COLO668 (cell line): ENCODE results near the gene OLFML2B.
"Not testable (repeated sequence)": the region's sequence is repeated elsewhere in the genome, so short reads cannot be mapped to it uniquely, and the experiment has no call there.

Experiments used
- DNase-seq: peaks from one replicate; lab custom pipeline; 2025; ENCODE audit not compliant: unreplicated experiment; lab: John Stamatoyannopoulos, UW

The OLFML2B gene

GRCh38 chr1:162023547-162024501 lies at the start of gene OLFML2B:
OLFML2B (minus strand) TSS chr1:162023869; CDS start chr1:162023430, 439 bp downstream.
- DNase-seq, result peak; percentile 87

- DNase-seq, result no peak
Measured at GRCh38 chr1:162072740-162073139, 49.1 kb upstream of the OLFML2B start.

GRCh38 chr1:162070825-162071224 lies 47.2 kb upstream of the OLFML2B start:
- peak; percentile 44 for DNase-seq

GRCh38 chr1:162070094-162070748 lies 46.6 kb upstream of the OLFML2B start:
- peak; percentile 61 for DNase-seq

GRCh38 chr1:162069334-162070093 lies 45.8 kb upstream of the OLFML2B start, which contains the start of gene NOS1AP:
NOS1AP (plus strand) TSS chr1:162069691; CDS start chr1:162070178, 487 bp downstream.
- peak; percentile 97 for DNase-seq

GRCh38 chr1:162068301-162068700 lies 44.6 kb upstream of the OLFML2B start:
- DNase-seq, result no peak

DNA sequence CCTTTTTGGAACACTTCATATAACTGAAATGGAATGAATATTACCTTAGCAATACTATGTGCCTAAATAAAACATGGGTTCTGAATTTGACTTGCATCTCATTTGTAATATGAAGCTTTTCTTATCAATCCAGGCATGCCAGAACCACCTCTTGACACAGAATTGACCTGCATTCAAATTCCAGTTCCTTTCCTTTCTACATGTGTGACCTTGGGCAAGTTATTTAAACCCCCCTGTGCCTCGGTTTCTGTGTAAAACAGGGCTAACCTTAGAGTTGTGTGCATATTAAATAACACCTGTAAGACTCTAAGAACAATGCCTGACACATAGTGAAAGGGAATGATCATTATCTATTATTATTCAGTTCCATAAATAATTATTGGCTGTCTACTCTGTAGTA lies 43.8 kb upstream of the OLFML2B start:
- no peak for DNase-seq

DNA sequence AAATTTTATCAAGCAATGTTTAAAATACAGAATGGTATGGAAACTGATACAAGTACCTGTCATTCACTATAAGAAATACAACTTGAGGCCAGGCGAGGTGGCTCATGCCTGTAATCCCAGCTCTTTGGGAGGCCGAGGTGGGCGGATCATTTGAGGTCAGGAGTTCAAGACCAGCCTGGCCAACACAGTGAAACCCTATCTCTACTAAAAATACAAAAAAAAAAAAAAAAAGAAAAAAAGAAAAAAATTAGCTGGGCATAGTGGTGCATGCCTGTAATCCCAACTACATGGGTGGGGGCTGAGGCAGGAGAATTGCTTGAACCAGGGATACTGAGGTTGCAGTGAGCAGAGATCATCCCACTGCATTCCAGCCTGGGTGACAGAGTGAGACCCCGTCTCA lies 43.2 kb upstream of the OLFML2B start:
- DNase-seq, result not testable (repeated sequence)

- DNase-seq, result no peak
Measured at GRCh38 chr1:162065016-162065415, 41.3 kb upstream of the OLFML2B start.

- DNase-seq, result no peak
Measured at GRCh38 chr1:162062542-162063015, 38.9 kb upstream of the OLFML2B start.

DNA sequence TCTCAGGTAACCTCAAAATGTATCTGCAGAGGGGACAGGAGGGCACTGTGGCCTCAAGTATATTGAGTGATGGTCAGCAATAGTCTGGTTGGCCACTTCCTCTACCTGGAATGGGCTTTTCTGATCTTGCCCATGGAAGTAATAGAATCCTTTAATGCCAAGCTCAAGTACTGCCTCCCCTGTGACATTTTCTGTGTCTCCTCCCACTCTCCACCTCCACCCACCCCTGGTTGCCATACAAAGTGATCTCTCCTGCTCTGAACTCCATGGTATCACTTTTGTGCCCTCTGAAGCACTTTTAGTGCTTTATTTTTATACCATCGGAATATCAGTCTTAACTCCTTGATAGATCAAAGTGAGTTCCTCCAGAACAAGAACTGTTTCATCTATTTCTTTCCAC lies 36.6 kb upstream of the OLFML2B start:
- no peak for DNase-seq

DNA sequence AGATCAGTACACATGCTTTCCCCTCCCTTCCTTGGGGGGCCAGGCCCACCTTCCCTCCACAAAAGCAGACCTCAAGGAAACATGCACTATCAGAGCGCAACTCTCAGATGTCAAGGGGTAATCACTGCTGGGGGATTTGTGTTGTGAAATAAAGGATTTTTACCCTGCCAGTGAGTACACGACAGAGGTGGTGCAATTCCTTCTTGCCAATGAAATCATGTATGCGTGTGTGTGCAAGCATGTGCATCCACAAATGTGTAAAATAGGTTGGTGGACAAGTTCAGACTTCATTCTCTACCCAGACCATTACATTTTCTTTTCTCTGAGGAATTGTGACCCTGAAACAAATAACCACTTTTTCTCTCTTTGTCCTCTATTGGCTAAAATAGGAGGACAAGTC lies 36.1 kb upstream of the OLFML2B start:
- DNase-seq, result no peak

DNA sequence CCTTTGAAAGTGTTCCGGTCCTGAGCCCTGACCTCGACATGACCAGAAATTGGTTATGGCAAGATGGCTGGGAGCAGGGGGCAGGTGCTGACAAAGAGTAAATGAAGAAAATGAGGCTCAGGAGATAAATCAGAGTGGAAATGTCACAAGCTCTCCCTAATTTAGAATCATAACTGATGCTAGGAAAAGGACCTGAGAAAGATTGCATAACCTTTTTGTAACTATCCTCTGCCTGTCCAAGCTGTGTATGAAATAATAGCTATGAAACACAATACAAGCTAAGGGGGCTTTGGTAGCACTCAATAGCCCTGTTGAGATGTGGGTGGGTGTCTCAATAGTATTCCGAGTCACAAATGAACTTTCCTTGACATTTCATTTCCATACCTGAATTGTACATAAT lies 32.9 kb upstream of the OLFML2B start:
- DNase-seq, result no peak

GRCh38 chr1:162056043-162056442 lies 32.4 kb upstream of the OLFML2B start:
- DNase-seq, result peak; percentile 68

DNA sequence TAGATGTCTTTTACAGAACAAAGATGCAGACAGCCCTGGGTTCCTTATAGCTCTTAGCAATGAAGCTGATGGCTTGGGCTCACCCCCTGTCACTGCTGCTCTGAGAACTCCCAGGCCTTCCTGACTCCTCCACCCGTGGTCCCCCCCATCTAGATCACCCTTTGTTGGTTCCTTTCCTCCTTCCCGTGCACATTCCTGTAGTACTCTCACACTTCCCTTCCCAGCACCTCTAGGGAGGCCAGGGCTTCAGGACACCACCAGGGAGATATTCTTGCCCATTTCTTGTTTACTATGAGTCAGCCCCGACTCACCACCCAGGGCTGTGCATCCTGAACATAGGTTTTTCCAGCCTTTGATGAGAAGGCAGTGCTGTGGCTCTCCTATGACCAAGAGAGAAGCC lies 31.4 kb upstream of the OLFML2B start:
- DNase-seq, result no peak

DNA sequence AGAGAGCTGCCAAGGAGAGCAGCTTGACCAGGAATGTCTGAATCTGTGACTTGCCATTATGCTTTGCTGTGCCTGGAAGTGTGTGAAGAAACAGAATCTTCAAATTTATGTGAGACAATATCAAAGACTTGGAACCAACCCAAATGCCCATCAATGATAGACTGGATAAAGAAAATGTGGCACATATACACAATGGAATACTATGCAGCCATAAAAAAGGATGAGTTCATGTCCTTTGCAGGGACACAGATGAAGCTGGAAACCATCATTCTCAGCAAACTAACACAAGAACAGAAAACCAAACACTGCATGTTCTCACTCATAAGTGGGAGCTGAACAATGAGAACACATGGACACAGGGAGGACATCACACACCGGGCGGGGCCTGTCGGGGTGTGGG lies 30.3 kb upstream of the OLFML2B start:
- DNase-seq, result not testable (repeated sequence)

DNA sequence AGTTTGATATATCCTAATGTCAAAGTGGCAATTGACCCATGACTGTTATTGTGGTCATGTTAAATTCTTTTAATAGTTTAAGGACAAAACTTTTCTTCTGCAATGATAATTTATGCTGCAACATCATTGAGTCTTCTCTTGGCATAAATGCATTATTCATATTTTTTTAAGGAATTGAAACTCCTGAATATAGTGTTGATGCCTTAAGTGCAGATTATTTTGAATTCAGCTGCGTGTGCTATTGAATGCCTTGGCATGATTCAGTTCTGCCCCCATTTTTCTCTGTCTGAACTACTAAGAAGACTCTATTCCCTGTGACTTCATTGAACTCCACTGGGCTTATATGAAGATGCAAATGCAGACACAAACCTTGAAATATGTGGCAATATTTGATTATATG lies 23.3 kb upstream of the OLFML2B start:
- no peak for DNase-seq

DNA sequence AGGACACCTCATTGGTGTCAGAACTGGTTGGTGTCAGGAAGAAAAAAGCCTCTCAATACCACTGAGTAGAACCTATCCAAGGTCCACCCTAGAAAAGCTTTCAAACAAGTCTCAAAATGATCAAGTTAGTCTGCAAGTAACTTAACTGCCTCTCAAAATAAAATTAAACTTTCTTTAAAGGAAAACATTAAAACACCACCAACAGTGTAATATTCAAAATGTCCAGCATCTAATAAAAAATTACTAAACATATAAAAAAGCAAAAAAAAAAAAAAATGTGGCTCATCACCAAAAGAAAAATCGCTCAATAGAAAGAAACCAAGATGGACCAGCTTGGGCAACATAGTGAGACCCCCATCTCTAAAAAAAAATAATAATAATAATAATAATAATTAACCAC lies 18.7 kb upstream of the OLFML2B start:
- DNase-seq, result no peak

GRCh38 chr1:162040657-162041056 lies 17.0 kb upstream of the OLFML2B start:
- DNase-seq, result no peak

- DNase-seq, result no peak
Measured at GRCh38 chr1:162040001-162040400, 16.3 kb upstream of the OLFML2B start.

DNA sequence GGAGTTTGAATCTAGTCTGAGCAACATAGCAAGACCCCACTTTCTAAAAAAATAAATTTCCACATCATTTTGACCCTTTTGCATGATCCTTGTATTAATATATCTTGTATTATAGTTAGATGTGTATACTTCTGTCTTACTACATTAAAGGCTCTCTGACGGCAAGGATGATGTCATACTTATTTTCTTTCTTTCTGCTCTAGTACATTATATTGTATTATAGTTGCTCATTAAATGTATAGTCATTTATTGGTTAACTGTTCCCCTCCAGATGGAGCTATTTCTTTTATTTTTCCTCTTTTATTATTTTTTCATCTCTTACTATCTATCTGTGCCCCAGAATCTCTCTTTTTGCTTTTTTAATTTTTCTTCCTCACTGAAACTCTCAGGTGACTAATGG lies 15.0 kb upstream of the OLFML2B start:
- no peak for DNase-seq
